OCI-LY1 (cell line): ENCODE data around the gene RFESD.

Source experiments
- H2AFZ ChIP-seq: fragments of 200-600 bp; sonication (generic), shearing (Covaris generic); 2 replicates; pipeline ENCODE4 v1.6.0; 2014; ENCODE audit warnings: antibody characterized with exemption, mild to moderate bottlenecking, low read length
- H3F3A ChIP-seq: fragments of 200-600 bp; sonication (generic), shearing (Covaris generic); 2 replicates; pipeline ENCODE4 v1.6.0; 2014; ENCODE audit warnings: mild to moderate bottlenecking, antibody characterized with exemption, low read length, moderate library complexity; ENCODE audit not compliant: insufficient read depth
- H3K27ac ChIP-seq: fragments of 200-600 bp; sonication (generic); 2 replicates; pipeline ENCODE4 v1.5.1; 2014; ENCODE audit warnings: low read length, mixed run types, mild to moderate bottlenecking, low read depth; ENCODE audit not compliant: poor library complexity, severe bottlenecking
- H3K27me3 ChIP-seq: fragments of 200-600 bp; sonication (generic); 2 replicates; pipeline ENCODE4 v1.6.0; 2014; ENCODE audit warnings: antibody characterized with exemption, mild to moderate bottlenecking, low read length, moderate library complexity; ENCODE audit not compliant: insufficient read depth
- H3K36me3 ChIP-seq: fragments of 200-600 bp; sonication (generic); 2 replicates; pipeline ENCODE4 v1.6.1; 2014; ENCODE audit warnings: mild to moderate bottlenecking, antibody characterized with exemption, low read length, moderate library complexity, mixed read lengths; ENCODE audit not compliant: insufficient read depth
- H3K4me1 ChIP-seq: fragments of 200-600 bp; sonication (generic); 2 replicates; pipeline ENCODE4 v1.5.1; 2014; ENCODE audit warnings: mild to moderate bottlenecking, low read length, moderate library complexity; ENCODE audit not compliant: insufficient read depth, severe bottlenecking
- H3K4me2 ChIP-seq: fragments of 200-600 bp; sonication (generic), shearing (Covaris generic); 2 replicates; pipeline ENCODE4 v1.6.1; 2014; ENCODE audit warnings: low read length
- H3K4me3 ChIP-seq: fragments of 200-600 bp; sonication (generic); 2 replicates; pipeline ENCODE4 v1.5.1; 2014; ENCODE audit warnings: low read length, low read depth, mild to moderate bottlenecking, mixed read lengths; ENCODE audit not compliant: poor library complexity, severe bottlenecking
- H3K79me2 ChIP-seq: fragments of 200-600 bp; shearing (Covaris generic); 2 replicates; pipeline ENCODE4 v1.6.1; 2016; ENCODE audit warnings: mixed run types, low read length, mixed read lengths; ENCODE audit not compliant: insufficient read depth
- H3K9ac ChIP-seq: fragments of 200-600 bp; sonication (generic), shearing (Covaris generic); 2 replicates; pipeline ENCODE4 v1.6.1; 2014; ENCODE audit warnings: mild to moderate bottlenecking, low read length, mixed read lengths
- H3K9me2 ChIP-seq: fragments of 200-600 bp; sonication (generic), shearing (Covaris generic); 2 replicates; pipeline ENCODE4 v1.6.1; 2014; ENCODE audit warnings: low read depth, mild to moderate bottlenecking, low read length, mixed read lengths
- H3K9me3 ChIP-seq: fragments of 200-600 bp; shearing (Covaris generic); 2 replicates; pipeline ENCODE4 v1.6.1; 2014; ENCODE audit warnings: low read length, mixed read lengths
- H4K20me1 ChIP-seq: fragments of 200-600 bp; sonication (generic), shearing (Covaris generic); 2 replicates; pipeline ENCODE4 v1.6.0; 2016; ENCODE audit warnings: mild to moderate bottlenecking, low read length; ENCODE audit not compliant: insufficient read depth
- EZH2 ChIP-seq: fragments of 200-600 bp; sonication (generic), shearing (Covaris generic); IDR thresholded peaks from 2 replicates; pipeline ENCODE4 v1.8.0; 2017; ENCODE audit warnings: borderline replicate concordance, mixed run types, mild to moderate bottlenecking, antibody characterized with exemption, low read length, moderate library complexity, mixed read lengths
- TF ChIP-seq, protein P1 (sequence below): fragments of 200-600 bp; sonication (generic), shearing (Covaris generic); IDR thresholded peaks from 2 replicates; pipeline ENCODE4 v1.5.1; 2017; ENCODE audit warnings: mild to moderate bottlenecking, antibody characterized with exemption, low read length, moderate library complexity, mixed read lengths

Gene RFESD

DNA sequence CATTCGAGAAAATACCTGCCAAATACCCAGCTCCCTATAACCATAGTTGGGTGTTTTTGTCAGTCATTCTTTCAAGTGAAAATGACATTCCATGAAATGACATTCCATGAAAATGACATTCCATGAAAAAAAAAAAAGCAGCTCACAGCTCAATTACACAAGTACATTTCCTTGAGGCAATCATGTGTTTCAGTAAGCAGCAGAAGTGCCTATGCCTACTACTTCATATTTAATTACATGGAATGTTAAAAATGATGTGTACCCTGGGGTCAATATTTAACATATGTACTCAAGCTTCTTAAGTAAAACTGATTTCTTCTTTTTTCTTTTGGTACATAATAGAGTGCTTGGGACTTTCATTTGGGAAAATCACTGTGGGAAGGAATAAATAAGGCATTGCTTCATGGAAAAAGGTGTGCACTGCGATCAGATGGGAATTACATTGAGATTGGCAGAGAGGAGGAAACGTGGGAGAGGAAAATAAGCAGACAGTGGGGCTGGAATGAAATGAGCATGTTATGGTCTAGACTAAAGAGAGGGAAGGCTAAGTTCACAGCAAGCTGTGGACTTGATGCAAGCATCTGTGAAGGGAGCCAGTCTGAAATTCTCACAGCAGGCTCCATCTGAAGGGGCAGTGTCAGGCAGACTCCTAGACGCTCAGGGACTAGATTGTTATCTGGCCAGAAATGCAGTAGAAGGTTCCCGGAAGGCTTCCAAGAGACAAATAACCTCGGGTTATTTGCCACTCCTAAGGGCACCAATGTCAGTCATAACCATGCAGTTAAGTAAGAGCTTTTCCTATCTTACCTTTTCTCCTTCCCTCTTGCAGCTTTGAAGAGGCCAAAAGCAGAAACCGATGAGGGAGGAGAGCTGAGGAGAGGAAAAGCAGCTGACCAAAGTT lies 51.5 kb downstream of the RFESD start:
- H3K4me3 ChIP-seq: no peak overlapping the region
- H2AFZ ChIP-seq: no peak overlapping the region
- TF ChIP-seq, protein P1, sequence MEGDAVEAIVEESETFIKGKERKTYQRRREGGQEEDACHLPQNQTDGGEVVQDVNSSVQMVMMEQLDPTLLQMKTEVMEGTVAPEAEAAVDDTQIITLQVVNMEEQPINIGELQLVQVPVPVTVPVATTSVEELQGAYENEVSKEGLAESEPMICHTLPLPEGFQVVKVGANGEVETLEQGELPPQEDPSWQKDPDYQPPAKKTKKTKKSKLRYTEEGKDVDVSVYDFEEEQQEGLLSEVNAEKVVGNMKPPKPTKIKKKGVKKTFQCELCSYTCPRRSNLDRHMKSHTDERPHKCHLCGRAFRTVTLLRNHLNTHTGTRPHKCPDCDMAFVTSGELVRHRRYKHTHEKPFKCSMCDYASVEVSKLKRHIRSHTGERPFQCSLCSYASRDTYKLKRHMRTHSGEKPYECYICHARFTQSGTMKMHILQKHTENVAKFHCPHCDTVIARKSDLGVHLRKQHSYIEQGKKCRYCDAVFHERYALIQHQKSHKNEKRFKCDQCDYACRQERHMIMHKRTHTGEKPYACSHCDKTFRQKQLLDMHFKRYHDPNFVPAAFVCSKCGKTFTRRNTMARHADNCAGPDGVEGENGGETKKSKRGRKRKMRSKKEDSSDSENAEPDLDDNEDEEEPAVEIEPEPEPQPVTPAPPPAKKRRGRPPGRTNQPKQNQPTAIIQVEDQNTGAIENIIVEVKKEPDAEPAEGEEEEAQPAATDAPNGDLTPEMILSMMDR: no peak
- TF ChIP-seq EZH2: no peak
- H3K9me3 ChIP-seq: no peaks in the 10 kb centered on the region
- H3K9ac ChIP-seq: no peak overlapping the region
- no peaks in the 10 kb centered on the region for H3K4me1 ChIP-seq
- no peaks in the 10 kb centered on the region for H3K36me3 ChIP-seq
- H3K27me3 ChIP-seq: no peaks in the 10 kb centered on the region
- no peak overlapping the region for H3K27ac ChIP-seq
- no peak overlapping the region for H3K4me2 ChIP-seq
- H3F3A ChIP-seq: no peaks in the 10 kb centered on the region
- H3K79me2 ChIP-seq: no peaks in the 10 kb centered on the region
- no peaks in the 10 kb centered on the region for H3K9me2 ChIP-seq
- H4K20me1 ChIP-seq: no peaks in the 10 kb centered on the region

DNA sequence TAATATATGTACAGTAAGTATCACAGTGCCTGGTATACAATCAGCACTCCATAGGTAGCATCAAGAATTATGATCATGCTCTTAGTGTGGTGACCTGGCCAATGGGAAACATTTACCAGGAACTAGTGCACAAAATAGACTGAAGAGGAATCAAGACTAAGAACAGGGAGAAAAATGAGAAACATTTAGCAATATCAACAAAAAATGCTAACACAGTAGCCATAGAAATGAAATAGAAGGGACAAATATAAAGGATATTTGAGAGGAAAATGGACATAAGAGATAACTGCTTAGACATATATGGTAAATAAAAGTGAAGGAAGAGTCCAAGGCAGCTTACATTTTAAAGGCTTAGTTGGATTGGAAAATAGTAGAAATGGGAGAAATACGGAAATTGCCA lies 52.8 kb downstream of the RFESD start:
- Histone ChIP-seq H3K79me2 (no peaks in the 10 kb centered on the region), H3K27me3 (no peaks in the 10 kb centered on the region), H3K4me1 (no peaks in the 10 kb centered on the region), H3K4me2 (no peak overlapping the region), H3K36me3 (no peaks in the 10 kb centered on the region), H3F3A (no peaks in the 10 kb centered on the region), H3K9me3 (no peaks in the 10 kb centered on the region), H4K20me1 (no peaks in the 10 kb centered on the region), H3K27ac (no peak overlapping the region), H2AFZ (no peak overlapping the region), H3K4me3 (no peak overlapping the region), H3K9ac (no peak overlapping the region), H3K9me2 (no peaks in the 10 kb centered on the region)
- no peak for TF ChIP-seq EZH2
- TF ChIP-seq, protein P1: no peak

DNA sequence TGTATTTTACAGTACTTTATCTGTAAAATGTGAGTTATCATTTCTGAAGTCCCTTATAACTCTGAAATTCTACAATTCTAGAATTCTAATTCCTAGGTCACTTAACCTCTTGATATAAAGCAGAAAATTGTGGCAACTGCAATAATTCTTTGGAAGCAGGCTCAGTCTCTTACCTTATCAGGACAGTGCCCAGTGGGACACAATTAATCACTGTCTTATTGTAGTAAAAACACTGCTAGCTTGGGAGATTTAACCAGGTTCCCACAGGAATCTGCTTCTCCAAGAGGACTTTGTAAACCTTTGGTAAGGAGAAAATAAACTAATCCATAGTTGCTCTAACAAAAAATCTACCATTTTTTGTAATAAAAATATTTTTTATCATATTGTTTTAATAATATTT lies 54.5 kb downstream of the RFESD start:
- Histone ChIP-seq H3K4me3 (no peak overlapping the region), H3K27me3 (no peaks in the 10 kb centered on the region), H3F3A (no peaks in the 10 kb centered on the region), H3K79me2 (no peaks in the 10 kb centered on the region), H3K9ac (no peak overlapping the region), H3K4me2 (no peak overlapping the region), H3K9me3 (no peaks in the 10 kb centered on the region), H3K4me1 (no peaks in the 10 kb centered on the region), H2AFZ (no peak overlapping the region), H3K36me3 (no peaks in the 10 kb centered on the region), H3K27ac (no peak overlapping the region), H4K20me1 (no peaks in the 10 kb centered on the region), H3K9me2 (no peaks in the 10 kb centered on the region)
- TF ChIP-seq EZH2: no peak
- TF ChIP-seq, protein P1: no peak
